Thyroid gland (tissue), 4 donors: Measurements from ENCODE around the gene WWTR1. TPM values are rescaled to one million over a fixed set of nuclear protein-coding genes. Genes with fewer than 3 reads are reported as not detected.

Source experiments
- DNase-seq, 2 donors: peaks; one replicate each; pipeline ENCODE4 v3.0.0-alpha.2; 2019
- H3K27ac ChIP-seq, 3 donors: fragments of 200-600 bp; sonication (generic); 1 replicate in 2 of 3; 2 replicates in 1 of 3; pipeline ENCODE4 v1.5.1; 2016 to 2019; ENCODE audit warnings: mild to moderate bottlenecking in 1 of 3, moderate library complexity in 1 of 3
- H3K27me3 ChIP-seq: fragments of 200-600 bp; sonication (generic); one replicate; pipeline ENCODE4 v1.5.1; 2019
- H3K36me3 ChIP-seq, 2 donors: fragments of 200-600 bp; sonication (generic); one replicate each; pipeline ENCODE4 v1.5.1; 2016 to 2019
- H3K4me1 ChIP-seq, 2 donors: fragments of 200-600 bp; sonication (generic); one replicate each; pipeline ENCODE4 v1.5.1; 2017 to 2019
- H3K4me3 ChIP-seq, 3 donors: fragments of 200-600 bp; sonication (generic); replicated peaks in 1 of 3; 1 replicate in 2 of 3; 2 replicates in 1 of 3; pipeline ENCODE4 v1.5.1; 2016; ENCODE audit warnings: mild to moderate bottlenecking in 1 of 3
- H3K9me3 ChIP-seq: fragments of 200-600 bp; sonication (generic); one replicate; pipeline ENCODE4 v1.5.1; 2017
- CTCF ChIP-seq, 6 experiments: fragments of 200-600 bp in 3 of 6; fragments of 450-650 bp in 3 of 6; sonication (generic) in 3 of 6; IDR thresholded peaks; one replicate each; pipeline ENCODE4 v1.5.1; 2016 to 2019; ENCODE audit warnings: antibody characterized with exemption in 6 of 6, mild to moderate bottlenecking in 2 of 6, inconsistent platforms in 1 of 6, moderate library complexity in 1 of 6
- POLR2A ChIP-seq, 2 donors: fragments of 450-650 bp; IDR thresholded peaks; one replicate each; pipeline ENCODE4 v1.6.1; 2017; ENCODE audit warnings: antibody characterized with exemption in 2 of 2, mild to moderate bottlenecking in 2 of 2, moderate library complexity in 1 of 2
- WGBS, 2 donors: methylation state at CpG; one replicate each; pipeline ENCODE4 v1.1.5; 2017; 5-methylcytosine and 5-hydroxymethylcytosine counted together
- intact Hi-C: fragments of 100-400 bp; cut with DNase I; formaldehyde crosslinking; loops from one replicate; pipeline ENCODE4 v1.15.1; 2023
- total RNA-seq, 4 donors: library from RNA; depleted of rRNA; stranded (reverse); fragments of >200 nt; gene quantifications; one replicate each; pipeline ENCODE4 v1.2.3, GENCODE V29; 2016

WWTR1 gene
- total RNA-seq, 4 donors from 2014 or later: 56.7 to 87.6 (median 78.5) TPM

- peak overlapping the region in 1 of 3 donors; percentile 28 for H3K27ac ChIP-seq
- H3K4me3 ChIP-seq: no peak overlapping the region
- H3K9me3 ChIP-seq: no peaks in the 10 kb centered on the region
- intact Hi-C loops: no loop called here
- peaks cover 25 to 40% of the 10 kb centered on the region in 2 donors for H3K4me1 ChIP-seq
- H3K36me3 ChIP-seq: no peaks in the 10 kb centered on the region
- TF ChIP-seq CTCF (IDR thresholded peaks at IDR 0.05) (no peak), POLR2A (IDR thresholded peaks at IDR 0.05) (no peak)
- no peaks in the 10 kb centered on the region for H3K27me3 ChIP-seq
- WGBS, 2 donors: 77 to 84% methylated on average over 4 of the region's 4 CpGs
- DNase-seq: no peak
These were observed 14.4 kb downstream of the WWTR1 start for GRCh38 chr3:149643482-149643798.

GRCh38 chr3:149640976-149641728, 16.7 kb downstream of the WWTR1 start:
- TF ChIP-seq POLR2A (IDR thresholded peaks at IDR 0.05): no peak
- no peak for DNase-seq
- intact Hi-C loops: no loop called here
- Histone ChIP-seq H3K9me3 (no peaks in the 10 kb centered on the region), H3K27me3 (no peaks in the 10 kb centered on the region), H3K4me1 (peaks cover 23 to 25% of the 10 kb centered on the region in 2 donors), H3K27ac (no peak overlapping the region), H3K4me3 (no peak overlapping the region), H3K36me3 (no peaks in the 10 kb centered on the region)
- 67 to 76% methylated on average over 7 of the region's 7 CpGs for WGBS, 2 donors

- no peak overlapping the region for H3K4me3 ChIP-seq
- no peak for DNase-seq
- peak overlapping the region in 1 of 3 donors; percentile 1 for H3K27ac ChIP-seq
- peaks cover 21 to 36% of the 10 kb centered on the region in 2 donors for H3K4me1 ChIP-seq
- H3K27me3 ChIP-seq: no peaks in the 10 kb centered on the region
- intact Hi-C loops: no loop called here
- H3K9me3 ChIP-seq: no peaks in the 10 kb centered on the region
- WGBS, 2 donors: 70 to 81% methylated on average over 2 of the region's 2 CpGs
- H3K36me3 ChIP-seq: no peaks in the 10 kb centered on the region
- TF ChIP-seq CTCF (IDR thresholded peaks at IDR 0.05): no peak
- TF ChIP-seq POLR2A (IDR thresholded peaks at IDR 0.05): no peak
These were observed 18.7 kb downstream of the WWTR1 start for GRCh38 chr3:149639093-149639486.

GRCh38 chr3:149638228-149639092, 19.4 kb downstream of the WWTR1 start:
- 58 to 63% methylated on average over 15 of the region's 15 CpGs for WGBS, 2 donors
- Histone ChIP-seq H3K4me3 (no peak overlapping the region), H3K27me3 (no peaks in the 10 kb centered on the region), H3K4me1 (peaks cover 18 to 32% of the 10 kb centered on the region in 2 donors), H3K27ac (peak overlapping the region in 1 of 3 donors; percentile 1), H3K9me3 (no peaks in the 10 kb centered on the region), H3K36me3 (no peaks in the 10 kb centered on the region)
- TF ChIP-seq POLR2A (IDR thresholded peaks at IDR 0.05) (no peak), CTCF (IDR thresholded peaks at IDR 0.05) (no peak)
- intact Hi-C loops: no loop called here
- DNase-seq: no peak

GRCh38 chr3:149635396-149635795, 22.4 kb downstream of the WWTR1 start:
- intact Hi-C loops: no loop called here
- peaks cover 15 to 31% of the 10 kb centered on the region in 2 donors for H3K4me1 ChIP-seq
- DNase-seq: no peak

More at GRCh38 chr3:149635396-149635795, 22.4 kb downstream of the WWTR1 start:
- 89% methylated on average over 4 of the region's 4 CpGs for WGBS, 2 donors
- TF ChIP-seq POLR2A (IDR thresholded peaks at IDR 0.05) (no peak), CTCF (IDR thresholded peaks at IDR 0.05) (no peak)
- no peaks in the 10 kb centered on the region for H3K9me3 ChIP-seq
- no peaks in the 10 kb centered on the region for H3K36me3 ChIP-seq
- H3K27ac ChIP-seq: no peak overlapping the region
- no peak overlapping the region for H3K4me3 ChIP-seq
- no peaks in the 10 kb centered on the region for H3K27me3 ChIP-seq
